Activated CD8-positive, alpha-beta T cell treated with anti-CD3 and anti-CD28 coated beads for 36 hours (primary cell): ENCODE data around the gene ZNF335. TPM values are rescaled to one million over a fixed set of nuclear protein-coding genes. Genes with fewer than 3 reads are reported as not detected.

ENCODE experiments used
- ATAC-seq: fragments of 200-7000 bp; cut with Tn5 transposase; one replicate; pipeline ENCODE4 v1.10.0; 2021; ENCODE audit warnings: mild to moderate bottlenecking, moderate library complexity
- CTCF ChIA-PET: fragments of 350-600 bp; sonication (Branson Sonifier 250); formaldehyde crosslinking; loops from one replicate; lab custom pipeline; 2021; ENCODE audit warnings: antibody characterized with exemption; lab: Charles Lee
- POLR2A ChIA-PET: fragments of 350-600 bp; sonication (Branson Sonifier 250); formaldehyde crosslinking; loops from one replicate; lab custom pipeline; 2021; ENCODE audit warnings: antibody characterized with exemption; lab: Charles Lee
- DNase-seq: peaks from one replicate; pipeline ENCODE4 v3.0.0-alpha.2; 2020
- H3K27ac Mint-ChIP-seq: one replicate; pipeline ENCODE4 v1.8.0; 2021; ENCODE audit warnings: mild to moderate bottlenecking, mixed read lengths
- H3K27me3 Mint-ChIP-seq: one replicate; pipeline ENCODE4 v1.8.0; 2021; ENCODE audit warnings: mixed read lengths
- H3K36me3 Mint-ChIP-seq: one replicate; pipeline ENCODE4 v1.8.0; 2021; ENCODE audit warnings: low read depth, mixed read lengths
- H3K4me1 Mint-ChIP-seq: one replicate; pipeline ENCODE4 v1.8.0; 2021; ENCODE audit warnings: low read depth, mixed read lengths
- H3K4me3 Mint-ChIP-seq: one replicate; pipeline ENCODE4 v1.8.0; 2021; ENCODE audit warnings: mild to moderate bottlenecking, moderate library complexity, mixed read lengths
- H3K9me3 Mint-ChIP-seq: one replicate; pipeline ENCODE4 v1.8.0; 2021; ENCODE audit warnings: mixed read lengths
- intact Hi-C: fragments of 100-400 bp; cut with micrococcal nuclease; formaldehyde crosslinking; loops from one replicate; pipeline ENCODE4 v1.10.0; 2022
- total RNA-seq, 2 experiments: library from RNA; stranded (reverse); gene quantifications; one replicate each; pipeline ENCODE4 v1.2.3, GENCODE V29; 2021
- TF ChIP-seq, protein P1 (sequence below): fragments of 200-600 bp; IDR thresholded peaks from one replicate; pipeline ENCODE4 v1.8.0; 2022; ENCODE audit warnings: antibody characterized with exemption, mild to moderate bottlenecking

The ZNF335 gene
- total RNA-seq, 2 experiments from 2014 or later = 27.0 to 28.8 TPM

DNA sequence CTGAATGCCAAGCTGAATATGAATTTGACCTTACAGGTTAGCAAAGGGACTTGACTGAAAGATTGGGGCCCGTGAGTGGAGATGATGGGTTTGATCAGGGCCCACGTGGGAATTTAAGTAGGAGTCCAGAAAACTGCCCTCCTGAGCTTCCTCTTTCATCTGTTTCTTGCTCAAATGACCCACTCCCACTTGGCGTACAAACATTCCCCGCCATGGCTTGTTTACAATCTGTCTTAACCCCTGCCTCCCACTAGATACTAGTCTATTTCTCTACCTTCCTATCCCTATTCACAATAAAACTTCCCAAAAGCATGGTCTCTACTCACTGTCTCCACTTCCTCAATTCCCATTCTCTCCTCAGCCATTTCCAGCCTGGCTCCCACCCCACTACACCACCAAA lies 46.1 kb upstream of the ZNF335 start:
- intact Hi-C loops = no loop called here
- ATAC-seq = no peak
- DNase-seq = no peak
- Mint-ChIP-seq H3K27ac (no peak overlapping the region), H3K4me3 (no peak overlapping the region), H3K36me3 (no peaks in the 10 kb centered on the region), H3K4me1 (peaks cover 15% of the 10 kb centered on the region), H3K27me3 (peaks cover 34% of the 10 kb centered on the region), H3K9me3 (no peaks in the 10 kb centered on the region)
- ChIA-PET POLR2A (interaction anchor here (0.7 kb wide), 1 partner anchor 205 kb away, joined by 3 read pairs; no protein-coding TSS in a partner anchor), CTCF (interaction anchor here (0.8 to 1.6 kb wide), 3 partner anchors 48 to 331 kb away, joined by 3 to 6 read pairs (median 4); no protein-coding TSS in a partner anchor)
- TF ChIP-seq, protein P1, sequence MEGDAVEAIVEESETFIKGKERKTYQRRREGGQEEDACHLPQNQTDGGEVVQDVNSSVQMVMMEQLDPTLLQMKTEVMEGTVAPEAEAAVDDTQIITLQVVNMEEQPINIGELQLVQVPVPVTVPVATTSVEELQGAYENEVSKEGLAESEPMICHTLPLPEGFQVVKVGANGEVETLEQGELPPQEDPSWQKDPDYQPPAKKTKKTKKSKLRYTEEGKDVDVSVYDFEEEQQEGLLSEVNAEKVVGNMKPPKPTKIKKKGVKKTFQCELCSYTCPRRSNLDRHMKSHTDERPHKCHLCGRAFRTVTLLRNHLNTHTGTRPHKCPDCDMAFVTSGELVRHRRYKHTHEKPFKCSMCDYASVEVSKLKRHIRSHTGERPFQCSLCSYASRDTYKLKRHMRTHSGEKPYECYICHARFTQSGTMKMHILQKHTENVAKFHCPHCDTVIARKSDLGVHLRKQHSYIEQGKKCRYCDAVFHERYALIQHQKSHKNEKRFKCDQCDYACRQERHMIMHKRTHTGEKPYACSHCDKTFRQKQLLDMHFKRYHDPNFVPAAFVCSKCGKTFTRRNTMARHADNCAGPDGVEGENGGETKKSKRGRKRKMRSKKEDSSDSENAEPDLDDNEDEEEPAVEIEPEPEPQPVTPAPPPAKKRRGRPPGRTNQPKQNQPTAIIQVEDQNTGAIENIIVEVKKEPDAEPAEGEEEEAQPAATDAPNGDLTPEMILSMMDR = no peak

DNA sequence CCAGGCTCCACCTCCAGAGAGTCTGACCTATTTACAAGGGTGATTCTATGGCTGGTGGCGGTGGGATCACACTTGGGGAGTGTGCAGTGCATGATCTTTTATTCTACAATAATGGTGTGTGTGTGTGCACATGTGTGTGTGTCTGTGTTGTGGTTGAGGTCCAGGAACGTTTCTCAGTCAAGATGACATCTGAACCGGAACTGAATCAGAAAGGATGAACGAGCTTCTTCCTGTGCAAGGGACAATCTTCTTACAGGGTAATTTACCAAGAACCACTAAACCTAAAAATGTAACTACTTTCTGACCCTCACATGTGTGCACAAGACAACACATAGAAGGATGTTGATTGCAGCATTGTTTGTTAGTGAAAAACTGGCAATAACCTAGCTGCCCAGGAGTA lies 45.3 kb upstream of the ZNF335 start:
- TF ChIP-seq, protein P1 = no peak
- ChIA-PET POLR2A (no interaction called here), CTCF (interaction anchor here (0.8 to 1.6 kb wide), 5 partner anchors 9 to 332 kb away, joined by 3 to 6 read pairs (median 3); no protein-coding TSS in a partner anchor)
- H3K36me3 Mint-ChIP-seq = no peaks in the 10 kb centered on the region
- ATAC-seq (no peak), DNase-seq (no peak)
- H3K9me3 Mint-ChIP-seq = no peaks in the 10 kb centered on the region
- no peak overlapping the region for H3K4me3 Mint-ChIP-seq
- H3K4me1 Mint-ChIP-seq = peaks cover 19% of the 10 kb centered on the region
- peaks cover 42% of the 10 kb centered on the region for H3K27me3 Mint-ChIP-seq
- no peak overlapping the region for H3K27ac Mint-ChIP-seq
- intact Hi-C loops = no loop called here

DNA sequence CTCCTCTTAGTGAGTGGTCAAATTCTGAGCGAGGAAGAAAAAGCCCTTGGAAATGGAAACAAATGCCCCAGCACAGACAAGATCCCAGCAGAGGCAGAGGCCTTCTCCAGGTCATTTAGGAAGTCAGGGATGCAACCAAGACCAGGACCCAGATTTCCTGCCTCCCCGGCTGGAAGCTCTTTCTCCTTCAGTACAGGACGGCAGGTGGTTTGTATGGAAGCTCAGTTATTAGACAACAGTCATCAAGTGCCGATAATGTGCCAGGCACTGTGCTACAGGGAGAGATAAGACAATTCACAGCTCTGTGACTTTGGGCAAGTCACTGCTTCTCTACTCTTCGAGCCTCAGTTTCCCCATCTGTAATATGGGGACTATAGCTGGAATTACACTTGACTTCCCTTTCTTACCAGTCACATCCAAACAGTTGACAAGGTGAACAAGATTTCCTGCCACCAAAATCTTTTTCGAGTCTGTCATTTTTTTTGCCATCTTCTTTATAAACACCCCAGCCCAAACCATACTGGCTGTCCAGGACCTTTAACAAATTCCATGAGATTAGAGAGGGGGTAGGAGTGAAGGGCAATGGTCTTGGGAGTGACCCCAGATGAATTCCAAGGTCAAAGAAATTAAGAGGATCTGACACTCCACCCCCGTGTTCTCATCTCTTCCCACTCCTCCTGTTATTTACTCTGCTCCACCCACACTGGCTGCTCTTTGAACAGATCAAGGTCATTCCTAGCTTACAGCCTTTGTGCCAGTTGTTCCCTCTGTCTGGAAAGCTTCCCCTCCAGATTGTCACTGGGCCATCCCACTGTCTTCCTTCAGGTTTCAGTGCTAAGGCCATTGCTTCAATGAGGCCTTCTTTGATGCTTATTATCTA lies 42.8 kb upstream of the ZNF335 start:
- DNase-seq = no peak
- Mint-ChIP-seq H3K36me3 (no peaks in the 10 kb centered on the region), H3K9me3 (no peaks in the 10 kb centered on the region), H3K4me1 (peaks cover 36% of the 10 kb centered on the region), H3K4me3 (peak overlapping the region; percentile 16), H3K27me3 (peaks cover 54% of the 10 kb centered on the region), H3K27ac (no peak overlapping the region)
- ATAC-seq = no peak
- CTCF ChIA-PET = interaction anchor here (0.7 to 4.7 kb wide), 33 partner anchors 8 to 346 kb away, joined by 3 to 82 read pairs (median 7); partner anchors contain the start of genes SLC12A5 and ZNF335
- TF ChIP-seq, protein P1 = no peak
- intact Hi-C loops = no loop called here
- POLR2A ChIA-PET = interaction anchor here (1.3 kb wide), 1 partner anchor 27 kb away, joined by 4 read pairs; no protein-coding TSS in a partner anchor

DNA sequence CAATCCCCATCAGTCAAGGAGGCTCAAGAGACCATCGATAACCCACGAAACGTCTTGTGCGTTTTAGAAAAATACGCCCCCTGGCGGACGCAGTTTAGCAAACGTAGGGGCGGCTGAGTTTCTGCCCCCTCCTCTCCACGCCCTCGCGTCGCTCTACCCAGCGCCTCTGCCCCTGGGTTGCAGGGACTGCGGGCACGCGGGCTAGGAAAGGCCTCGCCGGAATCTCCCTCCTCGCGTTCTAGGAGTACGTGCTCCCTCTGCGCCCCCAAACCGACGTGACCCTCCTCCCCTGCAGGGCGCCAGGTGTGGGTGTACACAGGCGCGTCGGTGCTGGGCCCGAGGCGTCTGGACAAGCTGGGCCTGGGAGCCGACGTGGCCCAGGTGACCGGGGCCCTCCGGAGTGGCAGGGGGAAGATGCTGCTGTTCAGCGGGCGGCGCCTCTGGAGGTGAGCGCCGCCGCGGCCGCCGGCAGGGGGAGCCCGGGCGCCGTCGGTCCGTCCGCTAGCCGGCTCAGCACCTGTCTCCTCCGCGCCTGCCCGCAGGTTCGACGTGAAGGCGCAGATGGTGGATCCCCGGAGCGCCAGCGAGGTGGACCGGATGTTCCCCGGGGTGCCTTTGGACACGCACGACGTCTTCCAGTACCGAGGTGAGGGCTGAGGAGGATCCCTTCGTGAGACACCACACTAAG lies 42.0 kb upstream of the ZNF335 start:
- Mint-ChIP-seq H3K27me3 (peaks cover 62% of the 10 kb centered on the region), H3K9me3 (no peaks in the 10 kb centered on the region), H3K4me1 (peaks cover 42% of the 10 kb centered on the region), H3K27ac (no peak overlapping the region), H3K36me3 (no peaks in the 10 kb centered on the region), H3K4me3 (peak overlapping the region; percentile 44)
- TF ChIP-seq, protein P1 = peak; percentile 99
- POLR2A ChIA-PET = interaction anchor here (1.3 kb wide), 1 partner anchor 27 kb away, joined by 4 read pairs; no protein-coding TSS in a partner anchor
- peak; percentile 86 for ATAC-seq
- intact Hi-C loops = no loop called here
- CTCF ChIA-PET = interaction anchor here (0.7 to 4.7 kb wide), 46 partner anchors 9 to 424 kb away, joined by 3 to 82 read pairs (median 5); partner anchors contain the start of genes ACOT8, ELMO2, SLC12A5 and ZNF335
- peak; percentile 83 for DNase-seq
